Liver (tissue), 9 donors: ENCODE data around the gene CACNA2D1. TPM values are rescaled to one million over a fixed set of nuclear protein-coding genes. Genes with fewer than 3 reads are reported as not detected.

Experiments
- DNase-seq: peaks from one replicate; pipeline ENCODE4 v3.0.0-alpha.2; 2017; ENCODE audit warnings: low spot score
- H3K27ac ChIP-seq, 2 donors: one replicate each; pipeline ENCODE4 v1.7.0; 2013; ENCODE audit warnings: inconsistent platforms in 2 of 2, low read length in 2 of 2, control low read depth in 1 of 2, low read depth in 1 of 2, mild to moderate bottlenecking in 1 of 2
- H3K27me3 ChIP-seq, 4 donors: one replicate each; pipeline versions ENCODE4 v1.6.1 to v1.7.0; 2013; ENCODE audit warnings: low read length in 3 of 4, inconsistent platforms in 1 of 4, mild to moderate bottlenecking in 1 of 4, moderate library complexity in 1 of 4; ENCODE audit not compliant: control insufficient read depth in 4 of 4, insufficient read depth in 4 of 4
- H3K36me3 ChIP-seq, 4 donors: one replicate each; pipeline versions ENCODE4 v1.6.1 to v1.7.0; 2013; ENCODE audit warnings: low read length in 3 of 4, mild to moderate bottlenecking in 3 of 4, low read depth in 1 of 4, moderate library complexity in 1 of 4; ENCODE audit not compliant: control insufficient read depth in 4 of 4, insufficient read depth in 3 of 4
- H3K4me1 ChIP-seq, 4 donors: one replicate each; pipeline versions ENCODE4 v1.6.1 to v1.7.0; 2013; ENCODE audit warnings: low read length in 3 of 4, mild to moderate bottlenecking in 3 of 4, moderate library complexity in 1 of 4; ENCODE audit not compliant: control insufficient read depth in 4 of 4, insufficient read depth in 4 of 4
- H3K4me3 ChIP-seq, 3 donors: one replicate each; pipeline versions ENCODE4 v1.6.1 to v1.7.0; 2013; ENCODE audit warnings: low read length in 3 of 3, control low read depth in 1 of 3, low read depth in 1 of 3, mild to moderate bottlenecking in 1 of 3
- H3K9ac ChIP-seq, 2 donors: one replicate each; pipeline ENCODE4 v1.7.0; 2013; ENCODE audit warnings: low read length in 2 of 2, mild to moderate bottlenecking in 2 of 2, moderate library complexity in 2 of 2, control low read depth in 1 of 2, low read depth in 1 of 2
- H3K9me3 ChIP-seq, 4 donors: one replicate each; pipeline versions ENCODE4 v1.6.1 to v1.7.0; 2013; ENCODE audit warnings: low read length in 3 of 4; ENCODE audit not compliant: control insufficient read depth in 4 of 4
- EGR1 ChIP-seq, 2 donors: IDR thresholded peaks; 2 replicates each; pipeline ENCODE4 v1.6.1; 2016 to 2018; ENCODE audit warnings: antibody characterized with exemption in 2 of 2, low read depth in 2 of 2
- FOXA1 ChIP-seq: IDR thresholded peaks from 2 replicates; pipeline ENCODE4 v1.6.1; 2016; ENCODE audit warnings: antibody characterized with exemption
- FOXA2 ChIP-seq: IDR thresholded peaks from 2 replicates; pipeline ENCODE4 v1.6.1; 2016; ENCODE audit warnings: antibody characterized with exemption
- GABPA ChIP-seq, 2 donors: IDR thresholded peaks in 1 of 2; conservative IDR thresholded peaks in 1 of 2; 2 replicates each; pipeline ENCODE4 v1.6.1; 2016; ENCODE audit warnings: antibody characterized with exemption in 2 of 2, mild to moderate bottlenecking in 1 of 2, moderate library complexity in 1 of 2
- HNF4A ChIP-seq, 2 donors: conservative IDR thresholded peaks; 2 replicates each; pipeline ENCODE4 v1.6.1; 2016; ENCODE audit warnings: antibody characterized with exemption in 2 of 2, mild to moderate bottlenecking in 2 of 2
- HNF4G ChIP-seq: IDR thresholded peaks from 2 replicates; pipeline ENCODE4 v1.6.1; 2016; ENCODE audit warnings: antibody characterized with exemption
- JUND ChIP-seq, 2 donors: IDR thresholded peaks; 2 replicates each; pipeline ENCODE4 v1.6.1; 2016; ENCODE audit warnings: antibody characterized with exemption in 2 of 2
- NR2F2 ChIP-seq: IDR thresholded peaks from 2 replicates; pipeline ENCODE4 v1.6.1; 2016; ENCODE audit warnings: antibody characterized with exemption
- RAD21 ChIP-seq, 2 donors: IDR thresholded peaks; 2 replicates each; pipeline ENCODE4 v1.6.1; 2016; ENCODE audit warnings: antibody characterized with exemption in 2 of 2, mild to moderate bottlenecking in 2 of 2
- RXRA ChIP-seq, 2 donors: IDR thresholded peaks; 2 replicates each; pipeline ENCODE4 v1.6.1; 2017 to 2018; ENCODE audit warnings: antibody characterized with exemption in 2 of 2, mild to moderate bottlenecking in 1 of 2
- SP1 ChIP-seq: IDR thresholded peaks from 2 replicates; pipeline ENCODE4 v1.6.1; 2018; ENCODE audit warnings: antibody characterized with exemption, mild to moderate bottlenecking
- TAF1 ChIP-seq: conservative IDR thresholded peaks from 2 replicates; pipeline ENCODE4 v1.6.1; 2016; ENCODE audit warnings: antibody characterized with exemption, mild to moderate bottlenecking
- YY1 ChIP-seq: IDR thresholded peaks from 2 replicates; pipeline ENCODE4 v1.6.1; 2016; ENCODE audit warnings: antibody characterized with exemption, mild to moderate bottlenecking
- WGBS: extraction: QIAGEN DNeasy Blood & Tissue Kit; methylation state at CpG from one replicate; pipeline ENCODE4 v1.1.7; 2013; 5-methylcytosine and 5-hydroxymethylcytosine counted together
- polyA plus RNA-seq, 2 donors: library from polyadenylated mRNA; stranded (reverse) in 1 of 2; unstranded in 1 of 2; fragments of 200-250 nt in 1 of 2; fragments of >200 nt in 1 of 2; fragmentation: Nextera tagmentation in 1 of 2; extraction: Ambion mirVana in 1 of 2; gene quantifications; one replicate each; pipeline versions ENCODE4 v1.2.1 to v1.2.3, GENCODE V29; 2013 to 2015
- total RNA-seq, 2 donors: library from RNA; depleted of rRNA; stranded (reverse); fragments of >200 nt; gene quantifications; one replicate each; pipeline ENCODE4 v1.2.3, GENCODE V29; 2014
- TF ChIP-seq, protein P1 (sequence below): fragments of 150-350 bp; IDR thresholded peaks from 2 replicates; pipeline ENCODE4 v1.5.1; 2017; ENCODE audit warnings: improper control_type of control experiment, low read depth, low read length; ENCODE audit not compliant: missing input control
- TF ChIP-seq, protein P2 (sequence below): IDR thresholded peaks from 2 replicates; pipeline ENCODE4 v1.6.1; 2016; ENCODE audit warnings: antibody characterized with exemption
- TF ChIP-seq, protein P3 (sequence below): IDR thresholded peaks from 2 replicates; pipeline ENCODE4 v1.6.1; 2016; ENCODE audit warnings: antibody characterized with exemption
- TF ChIP-seq, protein P4 (sequence below): IDR thresholded peaks from 2 replicates; pipeline ENCODE4 v1.6.1; 2016; ENCODE audit warnings: antibody characterized with exemption, mild to moderate bottlenecking
- TF ChIP-seq, protein P5 (sequence below): IDR thresholded peaks from 2 replicates; pipeline ENCODE4 v1.6.1; 2016; ENCODE audit warnings: antibody characterized with exemption
- donor health status: healthy.
- donor health status: healthy.
- donor health status: healthy.
- donor health status: healthy.
- donor health status: healthy.

CACNA2D1 gene
- total and polyA plus RNA-seq, 4 donors, result 0.42 to 2.3 (median 0.94) TPM

DNA sequence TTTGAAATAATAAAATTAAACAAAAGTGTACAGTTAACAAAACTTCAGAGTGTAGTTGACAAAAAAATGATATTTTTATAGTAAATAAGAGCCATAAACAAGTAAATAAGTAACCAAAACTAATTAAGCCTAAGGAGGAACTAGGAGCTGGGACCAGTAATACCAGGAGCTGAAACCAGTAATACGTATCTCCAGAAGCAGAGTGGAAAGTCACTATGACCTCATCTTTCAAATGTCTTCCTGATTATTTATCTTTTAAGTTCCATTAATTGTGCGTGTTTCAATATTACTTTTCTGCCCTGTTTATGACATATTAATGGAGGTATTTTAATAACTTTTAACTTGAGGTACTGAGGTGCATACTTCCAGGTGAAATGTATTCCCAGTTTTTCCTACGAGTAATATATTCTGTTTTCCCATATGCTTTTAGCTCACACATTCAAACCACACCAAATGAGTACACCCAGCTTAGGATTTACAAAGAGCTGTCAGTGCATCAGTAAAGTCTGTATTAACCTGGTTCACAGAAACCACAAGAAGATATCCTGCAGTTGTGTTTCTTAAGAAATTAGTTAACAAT is 390.0 kb downstream of the CACNA2D1 start (continued):
- TF ChIP-seq, protein P1, sequence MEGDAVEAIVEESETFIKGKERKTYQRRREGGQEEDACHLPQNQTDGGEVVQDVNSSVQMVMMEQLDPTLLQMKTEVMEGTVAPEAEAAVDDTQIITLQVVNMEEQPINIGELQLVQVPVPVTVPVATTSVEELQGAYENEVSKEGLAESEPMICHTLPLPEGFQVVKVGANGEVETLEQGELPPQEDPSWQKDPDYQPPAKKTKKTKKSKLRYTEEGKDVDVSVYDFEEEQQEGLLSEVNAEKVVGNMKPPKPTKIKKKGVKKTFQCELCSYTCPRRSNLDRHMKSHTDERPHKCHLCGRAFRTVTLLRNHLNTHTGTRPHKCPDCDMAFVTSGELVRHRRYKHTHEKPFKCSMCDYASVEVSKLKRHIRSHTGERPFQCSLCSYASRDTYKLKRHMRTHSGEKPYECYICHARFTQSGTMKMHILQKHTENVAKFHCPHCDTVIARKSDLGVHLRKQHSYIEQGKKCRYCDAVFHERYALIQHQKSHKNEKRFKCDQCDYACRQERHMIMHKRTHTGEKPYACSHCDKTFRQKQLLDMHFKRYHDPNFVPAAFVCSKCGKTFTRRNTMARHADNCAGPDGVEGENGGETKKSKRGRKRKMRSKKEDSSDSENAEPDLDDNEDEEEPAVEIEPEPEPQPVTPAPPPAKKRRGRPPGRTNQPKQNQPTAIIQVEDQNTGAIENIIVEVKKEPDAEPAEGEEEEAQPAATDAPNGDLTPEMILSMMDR, result no peak
- TF ChIP-seq SP1, result no peak
- TF ChIP-seq NR2F2, result no peak
- no peak for TF ChIP-seq FOXA2
- TF ChIP-seq HNF4G, result no peak
- no peak for TF ChIP-seq GABPA (IDR thresholded peaks at IDR 0.05 in 1 of 2, conservative IDR thresholded peaks at IDR 0.05 in 1 of 2)
- TF ChIP-seq, protein P2, sequence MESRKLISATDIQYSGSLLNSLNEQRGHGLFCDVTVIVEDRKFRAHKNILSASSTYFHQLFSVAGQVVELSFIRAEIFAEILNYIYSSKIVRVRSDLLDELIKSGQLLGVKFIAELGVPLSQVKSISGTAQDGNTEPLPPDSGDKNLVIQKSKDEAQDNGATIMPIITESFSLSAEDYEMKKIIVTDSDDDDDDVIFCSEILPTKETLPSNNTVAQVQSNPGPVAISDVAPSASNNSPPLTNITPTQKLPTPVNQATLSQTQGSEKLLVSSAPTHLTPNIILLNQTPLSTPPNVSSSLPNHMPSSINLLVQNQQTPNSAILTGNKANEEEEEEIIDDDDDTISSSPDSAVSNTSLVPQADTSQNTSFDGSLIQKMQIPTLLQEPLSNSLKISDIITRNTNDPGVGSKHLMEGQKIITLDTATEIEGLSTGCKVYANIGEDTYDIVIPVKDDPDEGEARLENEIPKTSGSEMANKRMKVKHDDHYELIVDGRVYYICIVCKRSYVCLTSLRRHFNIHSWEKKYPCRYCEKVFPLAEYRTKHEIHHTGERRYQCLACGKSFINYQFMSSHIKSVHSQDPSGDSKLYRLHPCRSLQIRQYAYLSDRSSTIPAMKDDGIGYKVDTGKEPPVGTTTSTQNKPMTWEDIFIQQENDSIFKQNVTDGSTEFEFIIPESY, result no peak

- Histone ChIP-seq H3K36me3 (no peaks in the 10 kb centered on the region), H3K4me1 (no peaks in the 10 kb centered on the region), H3K9ac (no peak overlapping the region), H3K4me3 (no peak overlapping the region), H3K27me3 (peaks cover 0 to 6% (median 0%) of the 10 kb centered on the region in 4 donors), H3K27ac (no peak overlapping the region), H3K9me3 (no peaks in the 10 kb centered on the region)
- DNase-seq, result no peak
- WGBS, result 32% methylated on average over 2 of the region's 2 CpGs
- no peak for TF ChIP-seq HNF4G
- TF ChIP-seq, protein P3, sequence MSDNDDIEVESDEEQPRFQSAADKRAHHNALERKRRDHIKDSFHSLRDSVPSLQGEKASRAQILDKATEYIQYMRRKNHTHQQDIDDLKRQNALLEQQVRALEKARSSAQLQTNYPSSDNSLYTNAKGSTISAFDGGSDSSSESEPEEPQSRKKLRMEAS, result no peak
- TF ChIP-seq TAF1, result no peak
- no peak for TF ChIP-seq FOXA1
- TF ChIP-seq, protein P2, result no peak
- TF ChIP-seq, protein P4, sequence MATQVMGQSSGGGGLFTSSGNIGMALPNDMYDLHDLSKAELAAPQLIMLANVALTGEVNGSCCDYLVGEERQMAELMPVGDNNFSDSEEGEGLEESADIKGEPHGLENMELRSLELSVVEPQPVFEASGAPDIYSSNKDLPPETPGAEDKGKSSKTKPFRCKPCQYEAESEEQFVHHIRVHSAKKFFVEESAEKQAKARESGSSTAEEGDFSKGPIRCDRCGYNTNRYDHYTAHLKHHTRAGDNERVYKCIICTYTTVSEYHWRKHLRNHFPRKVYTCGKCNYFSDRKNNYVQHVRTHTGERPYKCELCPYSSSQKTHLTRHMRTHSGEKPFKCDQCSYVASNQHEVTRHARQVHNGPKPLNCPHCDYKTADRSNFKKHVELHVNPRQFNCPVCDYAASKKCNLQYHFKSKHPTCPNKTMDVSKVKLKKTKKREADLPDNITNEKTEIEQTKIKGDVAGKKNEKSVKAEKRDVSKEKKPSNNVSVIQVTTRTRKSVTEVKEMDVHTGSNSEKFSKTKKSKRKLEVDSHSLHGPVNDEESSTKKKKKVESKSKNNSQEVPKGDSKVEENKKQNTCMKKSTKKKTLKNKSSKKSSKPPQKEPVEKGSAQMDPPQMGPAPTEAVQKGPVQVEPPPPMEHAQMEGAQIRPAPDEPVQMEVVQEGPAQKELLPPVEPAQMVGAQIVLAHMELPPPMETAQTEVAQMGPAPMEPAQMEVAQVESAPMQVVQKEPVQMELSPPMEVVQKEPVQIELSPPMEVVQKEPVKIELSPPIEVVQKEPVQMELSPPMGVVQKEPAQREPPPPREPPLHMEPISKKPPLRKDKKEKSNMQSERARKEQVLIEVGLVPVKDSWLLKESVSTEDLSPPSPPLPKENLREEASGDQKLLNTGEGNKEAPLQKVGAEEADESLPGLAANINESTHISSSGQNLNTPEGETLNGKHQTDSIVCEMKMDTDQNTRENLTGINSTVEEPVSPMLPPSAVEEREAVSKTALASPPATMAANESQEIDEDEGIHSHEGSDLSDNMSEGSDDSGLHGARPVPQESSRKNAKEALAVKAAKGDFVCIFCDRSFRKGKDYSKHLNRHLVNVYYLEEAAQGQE, result no peak
- TF ChIP-seq, protein P1, result no peak
- TF ChIP-seq SP1, result no peak
- TF ChIP-seq, protein P5, sequence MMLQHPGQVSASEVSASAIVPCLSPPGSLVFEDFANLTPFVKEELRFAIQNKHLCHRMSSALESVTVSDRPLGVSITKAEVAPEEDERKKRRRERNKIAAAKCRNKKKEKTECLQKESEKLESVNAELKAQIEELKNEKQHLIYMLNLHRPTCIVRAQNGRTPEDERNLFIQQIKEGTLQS, result no peak
- TF ChIP-seq GABPA (IDR thresholded peaks at IDR 0.05 in 1 of 2, conservative IDR thresholded peaks at IDR 0.05 in 1 of 2), result no peak
- no peak for TF ChIP-seq EGR1 (IDR thresholded peaks at IDR 0.05; ENCODE audit: low read depth in 2 of 2)
- no peak for TF ChIP-seq JUND (IDR thresholded peaks at IDR 0.05)
- TF ChIP-seq RAD21 (IDR thresholded peaks at IDR 0.05), result no peak
- TF ChIP-seq YY1, result no peak
- no peak for TF ChIP-seq RXRA (IDR thresholded peaks at IDR 0.05)
- no peak for TF ChIP-seq HNF4A (conservative IDR thresholded peaks at IDR 0.05)
- TF ChIP-seq NR2F2, result no peak
These were observed 392.0 kb downstream of the CACNA2D1 start for GRCh38 chr7:82051601-82052000.
